Measurements from ENCODE around the gene SMYD3.

GRCh38 chr1:246126580-246126979 lies 380.5 kb downstream of the SMYD3 start:
- TF ChIP-seq CTCF (IDR thresholded peaks at IDR 0.05) (no peak), POLR2A (IDR thresholded peaks at IDR 0.05) (no peak)
